Activated naive CD8-positive, alpha-beta T cell treated with anti-CD3 and anti-CD28 coated beads, Interleukin-2, amount 50 U/mL, for 24 hours (primary cell): ENCODE results near the gene ADAMTS19.
A peak's percentile ranks its signal among the peaks of the same experiment; 100 is the strongest.

Experiments used
- ATAC-seq: fragments of 150-1000 bp; cut with Tn5 transposase; one replicate; pipeline ENCODE4 v1.10.0; 2021
- DNase-seq: peaks from one replicate; pipeline ENCODE4 v3.0.0; 2021
- H3K27ac Mint-ChIP-seq: one replicate; pipeline ENCODE4 v1.8.0; 2021; ENCODE audit warnings: mild to moderate bottlenecking, mixed read lengths
- H3K27me3 Mint-ChIP-seq: one replicate; pipeline ENCODE4 v1.8.0; 2021; ENCODE audit warnings: mixed read lengths
- H3K36me3 Mint-ChIP-seq: one replicate; pipeline ENCODE4 v1.8.0; 2021; ENCODE audit warnings: low read depth, mixed read lengths
- H3K4me1 Mint-ChIP-seq: one replicate; pipeline ENCODE4 v1.8.0; 2021; ENCODE audit warnings: mixed read lengths
- H3K4me3 Mint-ChIP-seq: one replicate; pipeline ENCODE4 v1.8.0; 2021; ENCODE audit warnings: mild to moderate bottlenecking, moderate library complexity, mixed read lengths
- H3K9me3 Mint-ChIP-seq: one replicate; pipeline ENCODE4 v1.8.0; 2021; ENCODE audit warnings: mixed read lengths

The ADAMTS19 gene

DNA sequence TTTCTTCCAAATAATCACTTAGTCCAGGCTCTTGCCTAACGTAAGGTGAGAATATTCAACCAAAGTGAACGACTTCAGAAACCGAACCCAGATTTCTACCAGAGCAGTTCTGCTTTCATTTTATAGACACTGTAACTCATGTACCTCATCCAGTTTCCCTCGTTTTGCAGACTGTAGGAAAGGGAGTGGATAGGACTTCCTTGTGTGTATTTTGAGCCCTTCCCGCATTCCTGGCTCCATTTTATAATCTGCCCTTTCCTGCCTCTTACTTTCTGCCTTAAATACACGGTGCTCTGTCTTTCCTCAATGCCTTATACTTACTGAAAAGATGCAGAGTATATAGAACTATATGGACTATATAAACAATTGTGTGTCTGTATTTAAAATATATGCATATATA is 308.6 kb downstream of the ADAMTS19 start:
- DNase-seq (no peak), ATAC-seq (no peak)
- Mint-ChIP-seq H3K4me3 (no peak overlapping the region), H3K27ac (no peak overlapping the region), H3K36me3 (no peaks in the 10 kb centered on the region), H3K27me3 (no peaks in the 10 kb centered on the region), H3K4me1 (no peaks in the 10 kb centered on the region), H3K9me3 (no peaks in the 10 kb centered on the region)

DNA sequence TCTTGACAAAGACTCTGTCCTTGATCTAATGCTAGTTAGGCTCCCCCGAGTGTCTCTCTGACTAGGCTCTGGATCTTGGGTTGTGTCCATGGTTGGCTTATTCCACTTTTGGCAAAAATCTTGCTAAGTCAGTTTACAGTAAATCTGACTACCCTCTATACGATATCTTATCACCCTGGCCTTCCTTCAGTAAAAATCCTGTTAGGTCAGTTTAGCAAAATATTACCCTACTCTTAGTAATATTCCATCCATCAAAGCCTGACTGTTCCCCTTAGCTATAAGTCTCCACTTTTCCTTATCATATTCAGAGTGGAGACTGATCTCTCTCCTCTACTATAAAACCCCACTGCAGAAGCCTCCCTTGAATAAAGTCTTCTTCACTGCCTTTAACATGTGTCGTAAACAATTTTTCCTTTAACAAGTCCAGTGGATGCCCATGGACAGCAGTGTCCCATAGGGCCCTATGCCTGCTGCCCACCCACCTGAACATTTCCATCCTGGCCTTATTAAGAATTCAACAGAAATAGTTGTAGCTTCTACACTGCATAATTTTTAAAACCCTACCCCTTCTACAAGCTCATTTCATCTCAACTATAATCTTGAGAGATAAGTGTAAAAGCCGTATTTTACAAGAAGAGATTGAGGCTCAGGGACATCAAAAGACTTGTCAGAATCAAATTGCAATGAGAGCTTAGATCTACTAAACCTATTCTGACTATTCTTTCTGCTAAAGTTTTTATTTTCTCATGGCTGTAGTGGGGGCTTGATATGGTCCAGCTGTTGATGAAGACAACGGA is 310.1 kb downstream of the ADAMTS19 start:
- H3K36me3 Mint-ChIP-seq: no peaks in the 10 kb centered on the region
- no peak overlapping the region for H3K27ac Mint-ChIP-seq
- H3K27me3 Mint-ChIP-seq: no peaks in the 10 kb centered on the region
- no peak overlapping the region for H3K4me3 Mint-ChIP-seq
- H3K9me3 Mint-ChIP-seq: no peaks in the 10 kb centered on the region
- H3K4me1 Mint-ChIP-seq: no peaks in the 10 kb centered on the region
- DNase-seq (no peak), ATAC-seq (no peak)

DNA sequence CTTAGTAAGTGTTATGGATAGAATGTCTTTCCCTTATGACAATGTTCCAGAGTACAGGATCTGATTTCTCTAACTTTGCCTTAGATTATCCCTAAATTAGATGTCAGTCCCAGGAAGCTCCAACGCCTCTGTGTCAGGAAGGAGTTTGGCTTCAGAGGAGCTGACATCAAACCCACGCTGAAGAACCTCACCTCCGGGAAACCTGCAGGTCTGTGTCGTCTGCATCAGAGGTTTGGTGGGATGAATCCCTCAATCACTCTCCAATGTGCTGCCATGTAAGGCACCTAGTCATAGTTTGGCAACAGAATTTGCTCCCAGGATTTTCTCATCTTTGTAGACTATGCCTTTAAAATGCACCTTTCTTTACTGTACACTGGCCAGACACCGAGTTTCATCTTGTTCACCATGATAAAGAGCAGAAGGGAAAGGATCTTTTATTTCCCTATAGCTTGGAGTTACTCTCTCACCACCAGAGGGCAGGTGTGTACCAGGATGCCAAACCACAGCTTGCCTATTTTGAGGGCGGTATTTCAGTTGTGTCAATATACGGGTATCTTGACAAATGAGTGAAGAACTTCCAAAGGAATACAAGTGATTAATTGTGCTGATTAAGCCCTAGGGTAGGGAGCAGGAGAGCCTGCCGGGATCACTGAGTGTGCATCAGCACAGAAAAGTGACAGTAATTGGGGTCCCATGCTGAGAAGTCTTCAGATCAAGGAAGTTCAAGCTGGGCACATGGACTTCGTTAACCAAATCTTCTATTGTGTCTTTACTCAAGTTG is 311.1 kb downstream of the ADAMTS19 start:
- no peak overlapping the region for H3K4me3 Mint-ChIP-seq

DNA sequence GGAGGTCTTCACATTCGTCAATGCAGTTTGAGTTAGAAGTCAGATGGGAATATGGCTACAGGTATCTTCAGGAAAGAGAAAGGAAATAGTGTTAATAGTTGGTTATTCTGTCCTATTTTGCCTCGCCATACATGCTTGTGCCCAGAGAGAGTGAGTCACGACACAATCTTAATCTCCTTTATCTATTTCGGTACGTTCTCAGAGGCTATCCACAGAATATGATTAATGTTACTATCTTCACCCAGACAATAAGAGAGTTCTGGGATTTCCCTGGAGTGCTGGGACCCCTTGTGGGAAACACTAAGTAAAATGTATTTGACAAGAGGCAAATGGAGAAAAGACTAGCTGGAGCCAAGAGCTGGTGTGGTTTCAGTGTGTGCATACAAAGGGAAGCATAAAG is 313.3 kb downstream of the ADAMTS19 start:
- Mint-ChIP-seq H3K27me3 (no peaks in the 10 kb centered on the region), H3K27ac (no peak overlapping the region), H3K4me3 (no peak overlapping the region), H3K36me3 (no peaks in the 10 kb centered on the region), H3K9me3 (no peaks in the 10 kb centered on the region), H3K4me1 (no peaks in the 10 kb centered on the region)
- no peak for DNase-seq
- no peak for ATAC-seq

More for the DNA sequence above, 311.1 kb downstream of the ADAMTS19 start:
- Mint-ChIP-seq H3K4me1 (no peaks in the 10 kb centered on the region), H3K27me3 (no peaks in the 10 kb centered on the region), H3K9me3 (no peaks in the 10 kb centered on the region), H3K27ac (no peak overlapping the region), H3K36me3 (no peaks in the 10 kb centered on the region)
- ATAC-seq (peak; percentile 43), DNase-seq (peak; percentile 42)

DNA sequence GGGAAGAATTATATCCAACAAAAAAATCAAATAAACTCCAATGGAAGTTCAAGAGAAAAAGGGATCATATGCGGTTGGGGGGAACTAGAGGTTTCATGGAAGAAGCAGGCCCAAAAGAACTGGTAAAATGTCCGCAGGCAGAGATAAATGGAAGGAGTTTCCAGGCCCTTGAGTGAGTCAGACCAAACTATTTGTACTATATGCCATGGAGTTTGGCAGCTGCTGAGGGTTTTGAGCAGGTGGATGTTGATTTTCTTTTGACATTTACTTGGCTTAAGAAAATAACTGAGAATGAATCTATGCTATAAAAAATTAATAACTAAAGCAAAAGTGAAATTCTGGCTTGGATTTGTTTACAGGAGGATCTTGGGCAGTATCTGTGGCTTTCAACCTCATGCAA is 321.5 kb downstream of the ADAMTS19 start:
- no peaks in the 10 kb centered on the region for H3K4me1 Mint-ChIP-seq
- peaks cover 4% of the 10 kb centered on the region for H3K27me3 Mint-ChIP-seq
- H3K4me3 Mint-ChIP-seq: no peak overlapping the region
- ATAC-seq: no peak
- DNase-seq: no peak
- H3K9me3 Mint-ChIP-seq: no peaks in the 10 kb centered on the region
- no peak overlapping the region for H3K27ac Mint-ChIP-seq
- peaks cover 2% of the 10 kb centered on the region for H3K36me3 Mint-ChIP-seq
